Uterus (tissue), 4 donors: Measurements from ENCODE around the gene MOB3B. TPM values are rescaled to one million over a fixed set of nuclear protein-coding genes. Genes with fewer than 3 reads are reported as not detected.
A peak's percentile ranks its signal among the peaks of the same experiment; 100 is the strongest.

ENCODE experiments used
- DNase-seq, 2 donors: peaks; one replicate each; pipeline ENCODE4 v3.0.0-alpha.2; 2019 to 2020
- H3K27ac ChIP-seq, 2 donors: fragments of 200-600 bp; sonication (generic); 1 replicate in 1 of 2; 2 replicates in 1 of 2; pipeline ENCODE4 v1.5.1; 2016 to 2018
- H3K27me3 ChIP-seq, 2 donors: fragments of 200-600 bp; sonication (generic); one replicate each; pipeline ENCODE4 v1.5.1; 2018 to 2019; ENCODE audit warnings: control low read depth in 1 of 2
- H3K36me3 ChIP-seq, 2 donors: fragments of 200-600 bp; sonication (generic); one replicate each; pipeline ENCODE4 v1.5.1; 2019; ENCODE audit warnings: control low read depth in 1 of 2
- H3K4me1 ChIP-seq, 2 donors: fragments of 200-600 bp; sonication (generic); one replicate each; pipeline ENCODE4 v1.5.1; 2018 to 2019; ENCODE audit warnings: control low read depth in 1 of 2
- H3K4me3 ChIP-seq, 2 donors: fragments of 200-600 bp; sonication (generic); 1 replicate in 1 of 2; 2 replicates in 1 of 2; pipeline ENCODE4 v1.5.1; 2018 to 2019; ENCODE audit warnings: mild to moderate bottlenecking in 1 of 2
- H3K9me3 ChIP-seq, 2 donors: fragments of 200-600 bp; sonication (generic); one replicate each; pipeline ENCODE4 v1.5.1; 2019; ENCODE audit warnings: control low read depth in 1 of 2
- POLR2A ChIP-seq, 2 donors: fragments of 450-650 bp; IDR thresholded peaks; one replicate each; pipeline ENCODE4 v1.6.1; 2016; ENCODE audit warnings: antibody characterized with exemption in 2 of 2, mild to moderate bottlenecking in 1 of 2, moderate library complexity in 1 of 2
- intact Hi-C: fragments of 100-400 bp; cut with DNase I; formaldehyde crosslinking; loops from one replicate; pipeline ENCODE4 v1.15.1; 2023; ENCODE audit warnings: low total_unique reads
- total RNA-seq, 4 donors: library from RNA; depleted of rRNA in 3 of 4; stranded (reverse); fragments of >200 nt in 3 of 4; gene quantifications; one replicate each; pipeline versions ENCODE4 v1.1.0 to v1.2.4, GENCODE V29; 2014 to 2023
- TF ChIP-seq, protein P1 (sequence below), 4 experiments: fragments of 200-600 bp in 2 of 4; fragments of 450-650 bp in 2 of 4; sonication (generic) in 2 of 4; IDR thresholded peaks; one replicate each; pipeline ENCODE4 v1.5.1; 2016 to 2019; ENCODE audit warnings: antibody characterized with exemption in 4 of 4, mild to moderate bottlenecking in 2 of 4, moderate library complexity in 1 of 4
- donor health status: DM: yes; HTN: yes; CAD: no.

Gene MOB3B
- 10 to 100 TPM in 2 of 4 donors, 1 to 10 TPM in 2; 2.0 to 34.4 (median 12.6) TPM for total RNA-seq

- peak; percentile 82 to 88 for DNase-seq
- no peaks in the 10 kb centered on the region for H3K9me3 ChIP-seq
- no peaks in the 10 kb centered on the region for H3K27me3 ChIP-seq
- intact Hi-C loops: loop anchor here (5.0 kb wide), 1 partner anchor 192 kb away; no protein-coding TSS in a partner anchor
- peak within 1 kb of the TSS; percentile 84 to 89 for H3K4me3 ChIP-seq
- TF ChIP-seq, protein P1, sequence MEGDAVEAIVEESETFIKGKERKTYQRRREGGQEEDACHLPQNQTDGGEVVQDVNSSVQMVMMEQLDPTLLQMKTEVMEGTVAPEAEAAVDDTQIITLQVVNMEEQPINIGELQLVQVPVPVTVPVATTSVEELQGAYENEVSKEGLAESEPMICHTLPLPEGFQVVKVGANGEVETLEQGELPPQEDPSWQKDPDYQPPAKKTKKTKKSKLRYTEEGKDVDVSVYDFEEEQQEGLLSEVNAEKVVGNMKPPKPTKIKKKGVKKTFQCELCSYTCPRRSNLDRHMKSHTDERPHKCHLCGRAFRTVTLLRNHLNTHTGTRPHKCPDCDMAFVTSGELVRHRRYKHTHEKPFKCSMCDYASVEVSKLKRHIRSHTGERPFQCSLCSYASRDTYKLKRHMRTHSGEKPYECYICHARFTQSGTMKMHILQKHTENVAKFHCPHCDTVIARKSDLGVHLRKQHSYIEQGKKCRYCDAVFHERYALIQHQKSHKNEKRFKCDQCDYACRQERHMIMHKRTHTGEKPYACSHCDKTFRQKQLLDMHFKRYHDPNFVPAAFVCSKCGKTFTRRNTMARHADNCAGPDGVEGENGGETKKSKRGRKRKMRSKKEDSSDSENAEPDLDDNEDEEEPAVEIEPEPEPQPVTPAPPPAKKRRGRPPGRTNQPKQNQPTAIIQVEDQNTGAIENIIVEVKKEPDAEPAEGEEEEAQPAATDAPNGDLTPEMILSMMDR (IDR thresholded peaks at IDR 0.05): peak; percentile 92 to 97 (median 97)
- TF ChIP-seq POLR2A (IDR thresholded peaks at IDR 0.05): peak in 1 of 2 donors; percentile 66
- H3K27ac ChIP-seq: peak within 1 kb of the TSS; percentile 94 to 95
- peaks cover 0 to 8% of the 10 kb centered on the region in 2 donors for H3K4me1 ChIP-seq
- H3K36me3 ChIP-seq: no peaks in the 10 kb centered on the region
Observed at GRCh38 chr9:27529316-27530278, at the start of gene MOB3B. MOB3B (minus strand) TSS chr9:27529814; CDS start chr9:27455550, 74,264 bp downstream.

- no peaks in the 10 kb centered on the region for H3K4me1 ChIP-seq
- intact Hi-C loops: no loop called here
- no peaks in the 10 kb centered on the region for H3K27me3 ChIP-seq
- TF ChIP-seq POLR2A (IDR thresholded peaks at IDR 0.05): peak; percentile 79 to 94
- TF ChIP-seq, protein P1 (IDR thresholded peaks at IDR 0.05): peak in 1 of 4 experiments; percentile 21
- H3K36me3 ChIP-seq: no peaks in the 10 kb centered on the region
- peak overlapping the region; percentile 72 to 83 for H3K4me3 ChIP-seq
- peak; percentile 93 to 99 for DNase-seq
- peak overlapping the region; percentile 97 to 99 for H3K27ac ChIP-seq
- H3K9me3 ChIP-seq: no peaks in the 10 kb centered on the region
Observed at GRCh38 chr9:27573634-27574590, 44.3 kb upstream of the MOB3B start.

DNA sequence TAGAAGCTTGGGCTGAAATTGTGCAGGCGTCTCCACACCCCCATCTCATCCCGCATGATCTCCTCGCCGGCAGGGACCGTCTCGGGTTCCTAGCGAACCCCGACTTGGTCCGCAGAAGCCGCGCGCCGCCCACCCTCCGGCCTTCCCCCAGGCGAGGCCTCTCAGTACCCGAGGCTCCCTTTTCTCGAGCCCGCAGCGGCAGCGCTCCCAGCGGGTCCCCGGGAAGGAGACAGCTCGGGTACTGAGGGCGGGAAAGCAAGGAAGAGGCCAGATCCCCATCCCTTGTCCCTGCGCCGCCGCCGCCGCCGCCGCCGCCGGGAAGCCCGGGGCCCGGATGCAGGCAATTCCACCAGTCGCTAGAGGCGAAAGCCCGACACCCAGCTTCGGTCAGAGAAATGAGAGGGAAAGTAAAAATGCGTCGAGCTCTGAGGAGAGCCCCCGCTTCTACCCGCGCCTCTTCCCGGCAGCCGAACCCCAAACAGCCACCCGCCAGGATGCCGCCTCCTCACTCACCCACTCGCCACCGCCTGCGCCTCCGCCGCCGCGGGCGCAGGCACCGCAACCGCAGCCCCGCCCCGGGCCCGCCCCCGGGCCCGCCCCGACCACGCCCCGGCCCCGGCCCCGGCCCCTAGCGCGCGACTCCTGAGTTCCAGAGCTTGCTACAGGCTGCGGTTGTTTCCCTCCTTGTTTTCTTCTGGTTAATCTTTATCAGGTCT is 43.5 kb upstream of the MOB3B start, which contains the start of gene C9orf72:
C9orf72 (minus strand) TSS at position 564 of the 716 bp plus-strand sequence. CDS start 6,361 bp downstream, outside the sequence.
- peak within 1 kb of the TSS; percentile 72 to 83 for H3K4me3 ChIP-seq
- no peaks in the 10 kb centered on the region for H3K9me3 ChIP-seq
- H3K36me3 ChIP-seq: no peaks in the 10 kb centered on the region
- no peaks in the 10 kb centered on the region for H3K4me1 ChIP-seq
- peak; percentile 83 to 88 for TF ChIP-seq POLR2A (IDR thresholded peaks at IDR 0.05)
- TF ChIP-seq, protein P1 (IDR thresholded peaks at IDR 0.05): peak in 2 of 4 experiments; percentile 16 to 17
- intact Hi-C loops: no loop called here
- DNase-seq: peak; percentile 74 to 83
- no peaks in the 10 kb centered on the region for H3K27me3 ChIP-seq
- H3K27ac ChIP-seq: peak within 1 kb of the TSS; percentile 97 to 99

- H3K27me3 ChIP-seq: no peaks in the 10 kb centered on the region
- peak overlapping the region; percentile 72 to 83 for H3K4me3 ChIP-seq
- peak in 1 of 2 donors; percentile 50 for DNase-seq
- no peaks in the 10 kb centered on the region for H3K4me1 ChIP-seq
- no peak for TF ChIP-seq POLR2A (IDR thresholded peaks at IDR 0.05)
- TF ChIP-seq, protein P1 (IDR thresholded peaks at IDR 0.05): no peak
- intact Hi-C loops: no loop called here
- peak overlapping the region; percentile 97 to 99 for H3K27ac ChIP-seq
- no peaks in the 10 kb centered on the region for H3K9me3 ChIP-seq
- H3K36me3 ChIP-seq: no peaks in the 10 kb centered on the region
Observed at GRCh38 chr9:27572566-27572917, 42.9 kb upstream of the MOB3B start.
